Thyroid gland (tissue), 4 donors: ENCODE measurements around the gene PMEPA1.

Experiments
- POLR2A ChIP-seq, 2 donors: fragments of 450-650 bp; IDR thresholded peaks; one replicate each; pipeline ENCODE4 v1.6.1; 2017; ENCODE audit warnings: antibody characterized with exemption in 2 of 2, mild to moderate bottlenecking in 2 of 2, moderate library complexity in 1 of 2
- TF ChIP-seq, protein P1 (sequence below), 6 experiments: fragments of 200-600 bp in 3 of 6; fragments of 450-650 bp in 3 of 6; sonication (generic) in 3 of 6; IDR thresholded peaks; one replicate each; pipeline ENCODE4 v1.5.1; 2016 to 2019; ENCODE audit warnings: antibody characterized with exemption in 6 of 6, mild to moderate bottlenecking in 2 of 6, inconsistent platforms in 1 of 6, moderate library complexity in 1 of 6

DNA sequence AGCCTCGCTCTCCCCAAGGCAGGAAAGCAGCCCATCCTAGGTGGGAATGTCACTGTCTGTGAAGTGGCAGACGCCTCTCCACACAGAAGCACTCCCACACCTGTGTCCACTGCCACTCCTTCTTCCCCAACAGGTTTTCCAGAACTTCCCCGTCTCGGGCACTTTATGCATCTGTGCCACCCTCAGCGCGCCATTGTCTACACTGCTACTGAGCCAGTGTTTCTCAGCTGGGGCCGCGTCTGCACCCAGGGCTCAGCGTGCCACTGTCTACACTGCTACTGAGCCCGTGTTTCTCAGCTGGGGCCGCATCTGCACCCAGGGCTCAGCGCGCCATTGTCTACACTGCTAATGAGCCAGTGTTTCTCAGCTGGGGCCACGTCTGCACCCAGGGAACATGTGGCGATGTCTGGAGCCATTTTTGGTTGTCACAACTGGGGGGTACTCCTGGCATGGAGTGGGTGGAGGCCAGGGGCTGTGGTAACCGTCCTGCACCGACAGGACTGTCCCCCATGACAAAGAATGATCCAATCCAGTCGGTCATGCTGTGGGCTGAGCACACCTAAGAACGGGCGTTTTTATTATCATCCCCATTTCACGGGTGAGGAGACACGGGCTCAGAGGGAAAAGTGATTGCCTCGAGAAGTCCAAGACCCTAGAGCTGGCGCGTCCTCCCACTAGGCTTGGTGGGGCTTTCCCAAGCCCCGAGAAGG, 47.9 kb downstream of the PMEPA1 start:
- TF ChIP-seq, protein P1, sequence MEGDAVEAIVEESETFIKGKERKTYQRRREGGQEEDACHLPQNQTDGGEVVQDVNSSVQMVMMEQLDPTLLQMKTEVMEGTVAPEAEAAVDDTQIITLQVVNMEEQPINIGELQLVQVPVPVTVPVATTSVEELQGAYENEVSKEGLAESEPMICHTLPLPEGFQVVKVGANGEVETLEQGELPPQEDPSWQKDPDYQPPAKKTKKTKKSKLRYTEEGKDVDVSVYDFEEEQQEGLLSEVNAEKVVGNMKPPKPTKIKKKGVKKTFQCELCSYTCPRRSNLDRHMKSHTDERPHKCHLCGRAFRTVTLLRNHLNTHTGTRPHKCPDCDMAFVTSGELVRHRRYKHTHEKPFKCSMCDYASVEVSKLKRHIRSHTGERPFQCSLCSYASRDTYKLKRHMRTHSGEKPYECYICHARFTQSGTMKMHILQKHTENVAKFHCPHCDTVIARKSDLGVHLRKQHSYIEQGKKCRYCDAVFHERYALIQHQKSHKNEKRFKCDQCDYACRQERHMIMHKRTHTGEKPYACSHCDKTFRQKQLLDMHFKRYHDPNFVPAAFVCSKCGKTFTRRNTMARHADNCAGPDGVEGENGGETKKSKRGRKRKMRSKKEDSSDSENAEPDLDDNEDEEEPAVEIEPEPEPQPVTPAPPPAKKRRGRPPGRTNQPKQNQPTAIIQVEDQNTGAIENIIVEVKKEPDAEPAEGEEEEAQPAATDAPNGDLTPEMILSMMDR (IDR thresholded peaks at IDR 0.05): no peak
- no peak for TF ChIP-seq POLR2A (IDR thresholded peaks at IDR 0.05)
